M059J (cell line): Measurements from ENCODE around the gene GRAP2. TPM values are rescaled to one million over a fixed set of nuclear protein-coding genes. Genes with fewer than 3 reads are reported as not detected.

ENCODE experiments used
- DNase-seq: peaks from one replicate; pipeline ENCODE4 v3.0.0-alpha.2; 2012; ENCODE audit warnings: low read depth
- total RNA-seq: library from RNA; depleted of rRNA; stranded (reverse); fragments of >200 nt; shearing (Covaris generic); gene quantifications from 2 replicates; pipeline ENCODE4 v1.2.3, GENCODE V29; 2014; rRNA removed

Gene GRAP2
- total RNA-seq, 1 experiment from 2014 or later = 0.15 TPM

DNA sequence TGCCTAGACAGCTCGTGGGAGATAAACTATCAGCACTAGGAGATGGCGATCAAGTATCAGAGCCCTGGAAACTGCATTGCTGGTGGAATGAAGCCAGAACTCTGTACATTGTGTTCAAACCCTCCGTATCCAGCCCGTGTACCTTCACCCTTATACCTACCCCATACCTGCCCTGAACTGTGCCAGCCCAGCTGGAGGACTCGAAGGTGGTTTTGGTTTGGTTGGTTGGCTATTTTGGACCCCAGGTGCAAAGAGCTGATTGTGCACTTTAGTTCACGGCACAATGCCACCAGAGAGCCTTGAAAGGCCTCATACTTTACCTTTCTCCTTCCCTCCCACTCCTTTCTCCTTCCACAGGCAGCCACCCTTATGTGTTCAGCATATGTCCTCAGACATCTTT, 109.9 kb downstream of the GRAP2 start:
- DNase-seq = no peak

- no peak for DNase-seq
Measured at GRCh38 chr22:40014667-40015248, 113.9 kb downstream of the GRAP2 start.

DNA sequence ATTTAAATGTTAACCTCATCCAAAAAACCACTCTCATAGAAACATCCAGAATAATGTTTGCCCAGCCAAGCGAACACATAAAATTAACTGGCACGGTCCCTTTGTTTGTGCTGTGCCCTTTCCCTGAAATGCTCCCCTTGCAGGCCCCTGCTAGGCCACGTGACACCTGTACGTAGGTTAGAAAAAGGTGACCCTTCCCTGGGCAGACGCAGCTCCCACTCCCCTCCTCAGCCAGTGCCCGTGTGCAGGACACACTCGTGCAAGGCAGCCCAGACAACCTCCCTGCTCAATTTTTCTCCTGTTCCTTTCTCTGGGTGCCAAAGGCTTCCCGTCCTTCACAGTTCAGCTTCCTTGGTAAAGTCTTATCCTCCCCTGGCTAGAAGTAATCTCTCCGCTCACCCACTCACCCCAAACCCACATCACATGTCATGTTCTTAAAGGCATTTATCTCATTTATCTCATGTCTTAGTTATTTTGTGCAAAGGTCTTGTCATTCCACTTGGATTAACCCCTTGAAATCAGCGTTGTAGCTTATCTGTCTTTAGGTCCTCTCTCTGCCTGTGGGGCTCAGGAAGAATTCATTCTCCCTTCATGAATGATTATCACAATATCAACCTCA, 114.6 kb downstream of the GRAP2 start:
- DNase-seq = no peak

DNA sequence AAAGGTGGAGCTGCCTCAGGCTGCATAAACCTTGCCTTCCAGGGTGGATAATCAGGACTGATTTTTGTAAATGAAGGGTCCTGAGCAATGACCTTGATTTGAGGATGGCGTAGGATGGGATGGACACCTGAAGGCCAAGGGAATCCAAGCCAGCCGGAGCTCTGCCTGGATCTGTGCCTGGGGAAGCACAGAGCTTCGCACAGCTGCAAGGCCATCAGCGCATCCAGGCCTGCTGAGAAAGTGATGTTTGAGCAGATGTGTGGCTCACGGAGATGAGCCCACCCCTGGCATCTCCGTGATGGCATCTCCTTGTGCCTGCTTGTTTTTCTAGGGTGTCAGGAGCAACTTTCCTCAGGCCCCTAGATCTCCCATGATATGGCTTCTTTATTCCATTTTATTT, 117.2 kb downstream of the GRAP2 start:
- DNase-seq = no peak

- DNase-seq = no peak
Measured at GRCh38 chr22:40019100-40019499, 118.2 kb downstream of the GRAP2 start.

DNA sequence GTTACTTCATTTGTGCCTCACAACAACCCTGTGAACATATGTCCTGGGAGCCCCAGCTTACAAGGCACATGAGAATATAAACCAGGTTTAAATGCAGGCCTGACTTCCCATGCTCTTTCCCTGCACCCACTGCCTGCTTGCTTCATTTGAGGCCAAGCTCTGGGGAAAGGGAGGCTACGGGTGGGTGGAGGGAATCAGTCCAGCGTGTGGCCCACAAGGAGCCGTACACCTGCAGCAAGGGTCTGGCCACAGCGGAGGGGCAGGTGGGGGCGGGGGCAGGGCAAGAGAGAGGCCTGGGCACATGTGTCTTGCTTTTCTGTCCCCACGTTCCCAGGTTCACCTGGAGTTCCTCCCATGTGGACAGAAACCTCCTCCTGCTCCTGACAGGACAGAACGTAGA, 120.1 kb downstream of the GRAP2 start:
- no peak for DNase-seq

- no peak for DNase-seq
Measured at GRCh38 chr22:40021401-40022000, 120.6 kb downstream of the GRAP2 start.

GRCh38 chr22:40022536-40023240, 121.8 kb downstream of the GRAP2 start:
- peak; percentile 18 for DNase-seq

Other genes with a start within 250 kb of the GRAP2 start
- gene ENTHD1, start 7.3 kb upstream of the GRAP2 start, total RNA-seq = not detected in 2 replicates
- not detected in 2 replicates for gene TMA7B, start 59.3 kb downstream of the GRAP2 start, total RNA-seq
- gene FAM83F, start 93.9 kb downstream of the GRAP2 start, total RNA-seq = not detected in 2 replicates